ENCODE results near the gene IFI27. TPM values are rescaled to one million over a fixed set of nuclear protein-coding genes. Genes with fewer than 3 reads are reported as not detected.

Gene IFI27
- total RNA-seq, 4 donors from 2014 or later = 61.2 to 247 (median 175) TPM

DNA sequence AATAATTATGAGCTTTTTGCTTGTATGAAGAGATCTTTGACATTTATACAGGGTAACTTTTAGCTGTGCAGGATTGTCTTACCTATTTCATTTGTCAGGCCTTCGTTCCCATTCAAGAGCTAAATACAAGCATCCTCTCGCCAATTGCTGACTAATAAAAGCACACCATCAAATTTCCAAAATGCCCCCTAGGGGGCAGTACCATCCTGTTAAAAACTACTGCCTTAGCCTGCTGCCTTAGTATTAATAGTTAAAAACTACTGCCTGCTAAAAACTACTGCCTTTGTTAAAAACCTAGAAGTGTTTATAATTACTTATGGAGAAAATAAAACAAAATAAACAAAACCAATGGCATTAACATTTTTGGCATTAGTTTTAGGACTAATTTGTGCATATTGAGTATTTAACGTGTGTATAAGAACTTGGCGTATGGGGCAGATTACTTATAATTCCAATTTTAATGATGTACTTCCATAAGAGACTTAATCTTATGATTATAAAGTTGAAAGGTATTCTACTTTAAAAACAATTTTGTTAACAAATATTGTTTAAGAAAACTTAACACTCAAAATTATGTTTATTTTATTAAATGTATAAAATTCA, 21.9 kb downstream of the IFI27 start:
- no peak for ATAC-seq
- H3K4me3 ChIP-seq = no peak overlapping the region
- peaks cover 0 to 5% of the 10 kb centered on the region in 2 donors for H3K36me3 ChIP-seq
- no peaks in the 10 kb centered on the region for H3K27me3 ChIP-seq
- no peak overlapping the region for H3K27ac ChIP-seq
- TF ChIP-seq EP300 (IDR thresholded peaks at IDR 0.05) (no peak), POLR2AphosphoS5 (IDR thresholded peaks at IDR 0.05) (no peak), POLR2A (IDR thresholded peaks at IDR 0.05) (no peak)
- TF ChIP-seq, protein P1, sequence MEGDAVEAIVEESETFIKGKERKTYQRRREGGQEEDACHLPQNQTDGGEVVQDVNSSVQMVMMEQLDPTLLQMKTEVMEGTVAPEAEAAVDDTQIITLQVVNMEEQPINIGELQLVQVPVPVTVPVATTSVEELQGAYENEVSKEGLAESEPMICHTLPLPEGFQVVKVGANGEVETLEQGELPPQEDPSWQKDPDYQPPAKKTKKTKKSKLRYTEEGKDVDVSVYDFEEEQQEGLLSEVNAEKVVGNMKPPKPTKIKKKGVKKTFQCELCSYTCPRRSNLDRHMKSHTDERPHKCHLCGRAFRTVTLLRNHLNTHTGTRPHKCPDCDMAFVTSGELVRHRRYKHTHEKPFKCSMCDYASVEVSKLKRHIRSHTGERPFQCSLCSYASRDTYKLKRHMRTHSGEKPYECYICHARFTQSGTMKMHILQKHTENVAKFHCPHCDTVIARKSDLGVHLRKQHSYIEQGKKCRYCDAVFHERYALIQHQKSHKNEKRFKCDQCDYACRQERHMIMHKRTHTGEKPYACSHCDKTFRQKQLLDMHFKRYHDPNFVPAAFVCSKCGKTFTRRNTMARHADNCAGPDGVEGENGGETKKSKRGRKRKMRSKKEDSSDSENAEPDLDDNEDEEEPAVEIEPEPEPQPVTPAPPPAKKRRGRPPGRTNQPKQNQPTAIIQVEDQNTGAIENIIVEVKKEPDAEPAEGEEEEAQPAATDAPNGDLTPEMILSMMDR (IDR thresholded peaks at IDR 0.05) = peak; percentile 66 to 77 (median 72)
- WGBS, 2 donors (ENCODE audit: low coverage in 1 of 2) = 37 to 40% methylated on average over 4 of the region's 4 CpGs
- no peaks in the 10 kb centered on the region for H3K9me3 ChIP-seq
- H3K4me1 ChIP-seq = peaks cover 0 to 31% (median 3%) of the 10 kb centered on the region in 3 donors

DNA sequence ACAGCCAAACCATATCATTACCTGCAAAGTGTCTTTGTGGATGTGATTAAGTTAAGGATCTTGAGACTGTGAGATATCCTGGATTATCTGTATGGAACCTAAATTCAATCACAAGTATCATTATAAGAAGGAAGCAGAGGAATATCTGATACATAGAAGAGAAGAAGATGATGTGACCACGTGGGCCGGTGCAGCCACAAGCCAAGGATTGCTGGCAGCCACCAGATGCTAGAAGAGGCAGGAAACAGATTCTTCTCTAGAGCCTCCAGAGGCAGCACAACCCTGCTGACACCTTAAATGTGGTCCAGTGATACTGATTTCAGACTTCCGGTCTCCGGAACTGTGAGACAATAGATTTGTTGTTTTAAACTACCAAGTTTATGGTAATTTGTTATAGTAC, 24.9 kb downstream of the IFI27 start:
- H3K27ac ChIP-seq = no peak overlapping the region
- no peak overlapping the region for H3K4me3 ChIP-seq
- ATAC-seq = no peak
- peaks cover 4% of the 10 kb centered on the region for H3K27me3 ChIP-seq
- TF ChIP-seq POLR2AphosphoS5 (IDR thresholded peaks at IDR 0.05) = no peak
- TF ChIP-seq, protein P1 (IDR thresholded peaks at IDR 0.05) = no peak
- TF ChIP-seq EP300 (IDR thresholded peaks at IDR 0.05) = no peak
- no peak for TF ChIP-seq POLR2A (IDR thresholded peaks at IDR 0.05)
- H3K4me1 ChIP-seq = peaks cover 0 to 8% (median 0%) of the 10 kb centered on the region in 3 donors
- H3K9me3 ChIP-seq = no peaks in the 10 kb centered on the region
- no peaks in the 10 kb centered on the region for H3K36me3 ChIP-seq
- WGBS, 2 donors (ENCODE audit: low coverage in 1 of 2) = 75 to 96% methylated on average over 4 of the region's 4 CpGs

DNA sequence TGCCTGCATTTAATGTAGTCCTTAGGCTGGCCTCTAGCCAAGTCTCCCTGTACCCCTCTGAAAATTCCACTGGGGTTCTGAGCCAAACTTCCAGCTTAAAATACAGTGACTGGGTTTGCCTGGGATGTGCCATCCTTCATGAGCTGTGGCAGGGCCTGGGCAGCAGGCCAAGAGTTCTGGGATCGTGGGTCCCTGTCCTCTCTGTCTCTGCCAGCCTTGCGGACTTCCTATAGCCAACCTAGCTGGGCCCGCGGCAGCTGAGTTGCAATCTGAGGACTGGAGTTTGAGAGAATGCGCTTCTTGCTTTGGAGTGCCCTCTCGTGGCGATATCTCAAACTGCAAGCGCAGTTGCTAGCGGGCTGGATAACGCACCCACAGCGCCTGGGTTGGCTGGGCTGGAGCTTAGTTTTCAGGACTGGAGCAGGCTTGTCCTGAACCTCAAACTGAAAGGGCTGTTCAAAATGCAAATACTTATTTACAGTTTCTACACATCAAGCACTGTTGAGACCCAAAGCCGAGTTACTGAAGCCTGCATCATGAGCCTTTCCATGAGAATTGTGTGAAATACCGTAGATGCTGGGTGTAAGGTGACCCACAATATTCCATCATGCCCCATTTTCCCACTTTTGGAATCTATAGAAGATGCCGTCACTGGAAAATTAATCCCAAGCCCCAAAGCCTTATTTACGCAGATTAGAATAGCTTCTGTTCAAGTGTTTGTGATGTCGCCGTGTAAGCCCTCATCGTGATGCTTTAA, 26.2 kb downstream of the IFI27 start:
- peak; percentile 85 for ATAC-seq
- Histone ChIP-seq H3K9me3 (no peaks in the 10 kb centered on the region), H3K27me3 (peaks cover 4% of the 10 kb centered on the region), H3K4me3 (no peak overlapping the region), H3K4me1 (peaks cover 0 to 8% (median 0%) of the 10 kb centered on the region in 3 donors), H3K36me3 (no peaks in the 10 kb centered on the region), H3K27ac (no peak overlapping the region)
- 56 to 64% methylated on average over 9 of the region's 18 CpGs for WGBS, 2 donors (ENCODE audit: low coverage in 1 of 2)
- TF ChIP-seq POLR2A (IDR thresholded peaks at IDR 0.05) = no peak
- TF ChIP-seq, protein P1 (IDR thresholded peaks at IDR 0.05) = peak; percentile 92 to 98 (median 94)

DNA sequence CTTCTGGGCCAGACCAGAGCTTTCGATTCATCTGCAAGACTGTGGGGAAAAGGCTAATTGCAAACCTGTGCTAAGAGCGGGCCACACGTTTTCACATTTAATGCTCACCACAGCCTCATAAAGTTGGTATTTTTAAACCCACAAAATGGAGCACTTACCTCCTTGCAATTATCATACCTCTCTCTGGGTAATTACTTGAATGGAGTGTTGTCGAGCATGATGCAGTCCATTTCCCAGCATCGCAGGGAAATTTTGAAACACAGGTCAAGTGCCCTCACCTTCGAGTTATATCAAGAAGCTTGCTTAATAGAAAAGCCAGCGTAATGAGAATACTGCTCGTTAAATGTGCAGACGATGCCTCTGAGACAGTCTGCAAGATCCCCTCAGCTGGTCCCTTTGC, 27.7 kb downstream of the IFI27 start:
- no peak for ATAC-seq
- Histone ChIP-seq H3K27me3 (peaks cover 4% of the 10 kb centered on the region), H3K4me3 (no peak overlapping the region), H3K9me3 (no peaks in the 10 kb centered on the region), H3K27ac (no peak overlapping the region), H3K36me3 (no peaks in the 10 kb centered on the region), H3K4me1 (peaks cover 0 to 8% (median 0%) of the 10 kb centered on the region in 3 donors)
- TF ChIP-seq, protein P1 (IDR thresholded peaks at IDR 0.05) = no peak
- TF ChIP-seq EP300 (IDR thresholded peaks at IDR 0.05) = no peak
- no peak for TF ChIP-seq POLR2A (IDR thresholded peaks at IDR 0.05)
- no peak for TF ChIP-seq POLR2AphosphoS5 (IDR thresholded peaks at IDR 0.05)
- 86 to 88% methylated on average over 3 to 9 of the region's 9 CpGs for WGBS, 2 donors (ENCODE audit: low coverage in 1 of 2)

DNA sequence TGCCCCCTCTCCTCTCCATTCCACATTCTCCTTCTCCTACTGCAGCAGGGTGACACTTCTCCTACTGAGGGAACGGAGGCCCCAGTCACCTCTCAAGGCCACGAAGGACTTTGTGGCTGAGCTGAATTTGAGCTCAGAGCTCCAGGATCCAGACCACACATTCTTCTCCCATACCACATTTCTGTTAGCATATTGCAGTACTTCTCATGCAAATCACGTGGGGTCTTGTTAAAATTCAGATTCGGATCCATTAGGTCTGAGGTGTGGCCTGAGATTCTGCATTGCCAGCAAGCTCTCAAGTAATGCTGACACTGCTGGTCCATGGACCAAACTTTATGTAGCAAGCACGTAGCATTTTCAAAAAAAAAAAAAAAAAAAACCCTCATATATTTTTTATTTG, 28.5 kb downstream of the IFI27 start:
- TF ChIP-seq POLR2AphosphoS5 (IDR thresholded peaks at IDR 0.05) (no peak), POLR2A (IDR thresholded peaks at IDR 0.05) (no peak)
- no peak overlapping the region for H3K27ac ChIP-seq
- no peak overlapping the region for H3K4me3 ChIP-seq
- ATAC-seq = no peak
- H3K27me3 ChIP-seq = peaks cover 4% of the 10 kb centered on the region
- WGBS, 2 donors (ENCODE audit: low coverage in 1 of 2) = 64 to 86% methylated on average over 5 of the region's 5 CpGs
- no peaks in the 10 kb centered on the region for H3K9me3 ChIP-seq
- no peaks in the 10 kb centered on the region for H3K36me3 ChIP-seq
- H3K4me1 ChIP-seq = peaks cover 0 to 8% (median 0%) of the 10 kb centered on the region in 3 donors

All from gastroesophageal sphincter (tissue), 4 donors.